ENCODE data around the gene MTUS2. TPM values are rescaled to one million over a fixed set of nuclear protein-coding genes. Genes with fewer than 3 reads are reported as not detected.

Gene MTUS2
- total and polyA plus RNA-seq, 9 of the 15 experiments (the other 6 are each of a cell fraction or from before 2014, with no cell fraction given): 0.01 to 0.28 (median 0.06) TPM; not detected in 1

DNA sequence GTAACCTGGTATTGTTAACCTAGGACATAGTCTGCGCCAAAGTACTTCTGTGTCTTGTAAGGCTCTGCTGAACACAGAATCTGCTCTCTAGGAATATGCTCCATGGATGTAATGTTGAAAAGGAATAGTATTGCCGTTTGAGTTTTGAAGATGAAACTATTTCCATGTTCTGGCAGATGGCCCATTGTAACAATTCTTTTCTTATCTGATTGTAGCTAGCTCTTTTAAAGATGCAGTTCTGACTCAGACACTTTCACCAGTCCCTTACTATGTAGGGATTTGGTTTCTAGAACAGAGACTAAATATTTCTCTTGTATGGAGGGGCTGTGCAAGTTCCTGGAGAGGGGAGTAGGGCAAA is 185.6 kb downstream of the MTUS2 start:
- CTCF ChIA-PET (ENCODE audit: low intra/inter-chr PET ratio): no interaction called here
- H3K4me3 ChIP-seq: no peak overlapping the region
- no peaks in the 10 kb centered on the region; a peak in 1 of 5 replicates for H3K27me3 ChIP-seq (ENCODE audit: control insufficient read depth in 2 of 2, insufficient read depth in 2 of 2, low read length in 2 of 2)
- intact Hi-C loops (cut with micrococcal nuclease) (no loop called here), in situ Hi-C loops (cut with MboI) (no loop called here)
- FAIRE-seq: no peak
- BruUV-seq (replicated peaks): no TSS peak
- no peak overlapping the region for H2AFZ ChIP-seq (ENCODE audit: low read depth, low read length)
- 0% methylated on average over 2 of the region's 2 CpGs for WGBS (ENCODE audit: insufficient coverage, low coverage, missing lambda C conversion rate)
- H4K20me1 ChIP-seq (replicated peaks; ENCODE audit: control insufficient read depth, insufficient read depth, low read length): no peaks in the 10 kb centered on the region
- H3K9me3 ChIP-seq (replicated peaks; ENCODE audit: control insufficient read depth, insufficient read depth, low read depth, low read length): no peaks in the 10 kb centered on the region
- H3K4me1 ChIP-seq (replicated peaks in 1 of 2; ENCODE audit: control insufficient read depth in 2 of 2, insufficient read depth in 2 of 2, low read length in 2 of 2): no peaks in the 10 kb centered on the region
- H3K9me1 ChIP-seq (ENCODE audit: control insufficient read depth, insufficient read depth, low read length): no peaks in the 10 kb centered on the region
- TF ChIP-seq, protein P1, sequence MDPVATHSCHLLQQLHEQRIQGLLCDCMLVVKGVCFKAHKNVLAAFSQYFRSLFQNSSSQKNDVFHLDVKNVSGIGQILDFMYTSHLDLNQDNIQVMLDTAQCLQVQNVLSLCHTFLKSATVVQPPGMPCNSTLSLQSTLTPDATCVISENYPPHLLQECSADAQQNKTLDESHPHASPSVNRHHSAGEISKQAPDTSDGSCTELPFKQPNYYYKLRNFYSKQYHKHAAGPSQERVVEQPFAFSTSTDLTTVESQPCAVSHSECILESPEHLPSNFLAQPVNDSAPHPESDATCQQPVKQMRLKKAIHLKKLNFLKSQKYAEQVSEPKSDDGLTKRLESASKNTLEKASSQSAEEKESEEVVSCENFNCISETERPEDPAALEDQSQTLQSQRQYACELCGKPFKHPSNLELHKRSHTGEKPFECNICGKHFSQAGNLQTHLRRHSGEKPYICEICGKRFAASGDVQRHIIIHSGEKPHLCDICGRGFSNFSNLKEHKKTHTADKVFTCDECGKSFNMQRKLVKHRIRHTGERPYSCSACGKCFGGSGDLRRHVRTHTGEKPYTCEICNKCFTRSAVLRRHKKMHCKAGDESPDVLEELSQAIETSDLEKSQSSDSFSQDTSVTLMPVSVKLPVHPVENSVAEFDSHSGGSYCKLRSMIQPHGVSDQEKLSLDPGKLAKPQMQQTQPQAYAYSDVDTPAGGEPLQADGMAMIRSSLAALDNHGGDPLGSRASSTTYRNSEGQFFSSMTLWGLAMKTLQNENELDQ (CRISPR knock-in tag; IDR thresholded peaks at IDR 0.05; ENCODE audit: borderline replicate concordance): no peak
- TF ChIP-seq FOXJ3 (CRISPR knock-in tag; IDR thresholded peaks at IDR 0.05) (no peak), CBFA2T2 (conservative IDR thresholded peaks at IDR 0.05) (no peak), NELFE (IDR thresholded peaks at IDR 0.05; ENCODE audit: insufficient read depth, insufficient read length) (no peak), ZNF436 (CRISPR knock-in tag; IDR thresholded peaks at IDR 0.05) (no peak), SIN3B (IDR thresholded peaks at IDR 0.05; ENCODE audit: low read depth) (no peak), SMAD1 (IDR thresholded peaks at IDR 0.05; ENCODE audit: low read depth, low read length, partially characterized antibody) (no peak), POLR2AphosphoS2 (IDR thresholded peaks at IDR 0.05; ENCODE audit: low read length) (no peak), NRF1 (conservative IDR thresholded peaks at IDR 0.05 in 1 of 2, IDR thresholded peaks at IDR 0.05 in 1 of 2) (no peak), SRSF9 (IDR thresholded peaks at IDR 0.05; ENCODE audit: borderline replicate concordance, low read depth, low read length) (no peak)
- TF ChIP-seq, protein P2, sequence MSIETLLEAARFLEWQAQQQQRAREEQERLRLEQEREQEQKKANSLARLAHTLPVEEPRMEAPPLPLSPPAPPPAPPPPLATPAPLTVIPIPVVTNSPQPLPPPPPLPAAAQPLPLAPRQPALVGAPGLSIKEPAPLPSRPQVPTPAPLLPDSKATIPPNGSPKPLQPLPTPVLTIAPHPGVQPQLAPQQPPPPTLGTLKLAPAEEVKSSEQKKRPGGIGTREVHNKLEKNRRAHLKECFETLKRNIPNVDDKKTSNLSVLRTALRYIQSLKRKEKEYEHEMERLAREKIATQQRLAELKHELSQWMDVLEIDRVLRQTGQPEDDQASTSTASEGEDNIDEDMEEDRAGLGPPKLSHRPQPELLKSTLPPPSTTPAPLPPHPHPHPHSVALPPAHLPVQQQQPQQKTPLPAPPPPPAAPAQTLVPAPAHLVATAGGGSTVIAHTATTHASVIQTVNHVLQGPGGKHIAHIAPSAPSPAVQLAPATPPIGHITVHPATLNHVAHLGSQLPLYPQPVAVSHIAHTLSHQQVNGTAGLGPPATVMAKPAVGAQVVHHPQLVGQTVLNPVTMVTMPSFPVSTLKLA (conservative IDR thresholded peaks at IDR 0.05): no peak
- TF ChIP-seq, protein P3, sequence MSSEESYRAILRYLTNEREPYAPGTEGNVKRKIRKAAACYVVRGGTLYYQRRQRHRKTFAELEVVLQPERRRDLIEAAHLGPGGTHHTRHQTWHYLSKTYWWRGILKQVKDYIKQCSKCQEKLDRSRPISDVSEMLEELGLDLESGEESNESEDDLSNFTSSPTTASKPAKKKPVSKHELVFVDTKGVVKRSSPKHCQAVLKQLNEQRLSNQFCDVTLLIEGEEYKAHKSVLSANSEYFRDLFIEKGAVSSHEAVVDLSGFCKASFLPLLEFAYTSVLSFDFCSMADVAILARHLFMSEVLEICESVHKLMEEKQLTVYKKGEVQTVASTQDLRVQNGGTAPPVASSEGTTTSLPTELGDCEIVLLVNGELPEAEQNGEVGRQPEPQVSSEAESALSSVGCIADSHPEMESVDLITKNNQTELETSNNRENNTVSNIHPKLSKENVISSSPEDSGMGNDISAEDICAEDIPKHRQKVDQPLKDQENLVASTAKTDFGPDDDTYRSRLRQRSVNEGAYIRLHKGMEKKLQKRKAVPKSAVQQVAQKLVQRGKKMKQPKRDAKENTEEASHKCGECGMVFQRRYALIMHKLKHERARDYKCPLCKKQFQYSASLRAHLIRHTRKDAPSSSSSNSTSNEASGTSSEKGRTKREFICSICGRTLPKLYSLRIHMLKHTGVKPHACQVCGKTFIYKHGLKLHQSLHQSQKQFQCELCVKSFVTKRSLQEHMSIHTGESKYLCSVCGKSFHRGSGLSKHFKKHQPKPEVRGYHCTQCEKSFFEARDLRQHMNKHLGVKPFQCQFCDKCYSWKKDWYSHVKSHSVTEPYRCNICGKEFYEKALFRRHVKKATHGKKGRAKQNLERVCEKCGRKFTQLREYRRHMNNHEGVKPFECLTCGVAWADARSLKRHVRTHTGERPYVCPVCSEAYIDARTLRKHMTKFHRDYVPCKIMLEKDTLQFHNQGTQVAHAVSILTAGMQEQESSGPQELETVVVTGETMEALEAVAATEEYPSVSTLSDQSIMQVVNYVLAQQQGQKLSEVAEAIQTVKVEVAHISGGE (CRISPR knock-in tag; IDR thresholded peaks at IDR 0.05): no peak
- POLR2A ChIA-PET: no interaction called here
- DNase-seq (ENCODE audit: extremely low read depth in 1 of 4, low spot score in 3 of 4): no peak
- H3K79me2 ChIP-seq (ENCODE audit: control insufficient read depth, insufficient read depth, low read length): no peaks in the 10 kb centered on the region
- no peaks in the 10 kb centered on the region for H3K36me3 ChIP-seq (ENCODE audit: control insufficient read depth, insufficient read depth, low read length)
- H3K9ac ChIP-seq (ENCODE audit: insufficient read depth in 1 of 2, low read depth in 2 of 2, low read length in 2 of 2): no peak overlapping the region
- H3K4me2 ChIP-seq (ENCODE audit: insufficient read depth, low read length): no peak overlapping the region
- ATAC-seq: no peak
- H3K27ac ChIP-seq (ENCODE audit: extremely low read depth, low read depth, low read length): no peak overlapping the region

Measured in K562 (cell line).